Stimulated activated effector memory CD8-positive, alpha-beta T cell treated with anti-CD3 and anti-CD28 coated beads, Interleukin-12 subunit alpha, Interleukin-12 subunit beta, amount 100 ng/mL, for 72 hours (primary cell): ENCODE results near the gene KCNQ1OT1.
A peak's percentile ranks its signal among the peaks of the same experiment; 100 is the strongest.

Source experiments
- ATAC-seq: fragments of 150-1000 bp; cut with Tn5 transposase; 2 replicates; pipeline ENCODE4 v1.10.0; 2021
- DNase-seq, 2 donors: peaks; one replicate each; pipeline ENCODE4 v3.0.0; 2021 to 2022; ENCODE audit warnings: low spot score in 2 of 2
- H3K27ac Mint-ChIP-seq: one replicate; pipeline ENCODE4 v1.8.0; 2022; ENCODE audit warnings: mild to moderate bottlenecking, mixed read lengths
- H3K36me3 Mint-ChIP-seq: one replicate; pipeline ENCODE4 v1.8.0; 2022; ENCODE audit warnings: mild to moderate bottlenecking, mixed read lengths
- H3K4me1 Mint-ChIP-seq: one replicate; pipeline ENCODE4 v1.8.0; 2022; ENCODE audit warnings: mixed read lengths
- H3K4me3 Mint-ChIP-seq: one replicate; pipeline ENCODE4 v1.8.0; 2022; ENCODE audit warnings: mild to moderate bottlenecking, mixed read lengths
- H3K9me3 Mint-ChIP-seq: one replicate; pipeline ENCODE4 v1.8.0; 2022; ENCODE audit warnings: mixed read lengths

KCNQ1OT1 gene

GRCh38 chr11:2663915-2664314 lies 35.9 kb downstream of the KCNQ1OT1 start:
- no peak overlapping the region for H3K4me3 Mint-ChIP-seq
- H3K9me3 Mint-ChIP-seq, result peaks cover 4% of the 10 kb centered on the region
- peaks cover 7% of the 10 kb centered on the region for H3K36me3 Mint-ChIP-seq
- no peak overlapping the region for H3K27ac Mint-ChIP-seq
- ATAC-seq, result no peak
- peak in 1 of 2 donors; percentile 45 for DNase-seq
- H3K4me1 Mint-ChIP-seq, result no peaks in the 10 kb centered on the region

- no peak for ATAC-seq
- H3K27ac Mint-ChIP-seq, result no peak overlapping the region
Observed at GRCh38 chr11:2663506-2663905, 36.3 kb downstream of the KCNQ1OT1 start.

GRCh38 chr11:2662430-2663299 lies 37.1 kb downstream of the KCNQ1OT1 start:
- Mint-ChIP-seq H3K27ac (peak overlapping the region; percentile 37), H3K4me3 (no peak overlapping the region), H3K36me3 (peaks cover 7% of the 10 kb centered on the region), H3K4me1 (no peaks in the 10 kb centered on the region), H3K9me3 (peaks cover 4% of the 10 kb centered on the region)
- no peak for DNase-seq
- ATAC-seq, result no peak

More at GRCh38 chr11:2663506-2663905, 36.3 kb downstream of the KCNQ1OT1 start:
- peak in 1 of 2 donors; percentile 0 for DNase-seq
- Mint-ChIP-seq H3K4me1 (no peaks in the 10 kb centered on the region), H3K9me3 (peaks cover 4% of the 10 kb centered on the region), H3K36me3 (peaks cover 7% of the 10 kb centered on the region), H3K4me3 (no peak overlapping the region)

DNA sequence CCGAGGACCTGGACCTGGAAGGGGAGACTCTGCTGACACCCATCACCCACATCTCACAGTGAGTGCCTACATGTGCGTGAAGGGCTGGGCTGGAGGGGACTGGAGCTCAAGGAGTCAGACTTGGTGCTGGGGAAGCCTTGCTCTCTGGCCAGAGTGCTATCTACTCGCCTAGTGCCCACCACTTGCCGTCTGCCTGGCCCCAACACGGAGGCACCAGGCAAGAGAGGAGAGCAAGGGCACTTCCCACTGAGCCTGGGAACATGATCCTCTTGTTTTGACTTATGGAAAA lies 37.8 kb downstream of the KCNQ1OT1 start:
- no peak for DNase-seq
- Mint-ChIP-seq H3K9me3 (peaks cover 4% of the 10 kb centered on the region), H3K27ac (no peak overlapping the region), H3K36me3 (peaks cover 7% of the 10 kb centered on the region), H3K4me3 (no peak overlapping the region), H3K4me1 (no peaks in the 10 kb centered on the region)
- ATAC-seq, result no peak

DNA sequence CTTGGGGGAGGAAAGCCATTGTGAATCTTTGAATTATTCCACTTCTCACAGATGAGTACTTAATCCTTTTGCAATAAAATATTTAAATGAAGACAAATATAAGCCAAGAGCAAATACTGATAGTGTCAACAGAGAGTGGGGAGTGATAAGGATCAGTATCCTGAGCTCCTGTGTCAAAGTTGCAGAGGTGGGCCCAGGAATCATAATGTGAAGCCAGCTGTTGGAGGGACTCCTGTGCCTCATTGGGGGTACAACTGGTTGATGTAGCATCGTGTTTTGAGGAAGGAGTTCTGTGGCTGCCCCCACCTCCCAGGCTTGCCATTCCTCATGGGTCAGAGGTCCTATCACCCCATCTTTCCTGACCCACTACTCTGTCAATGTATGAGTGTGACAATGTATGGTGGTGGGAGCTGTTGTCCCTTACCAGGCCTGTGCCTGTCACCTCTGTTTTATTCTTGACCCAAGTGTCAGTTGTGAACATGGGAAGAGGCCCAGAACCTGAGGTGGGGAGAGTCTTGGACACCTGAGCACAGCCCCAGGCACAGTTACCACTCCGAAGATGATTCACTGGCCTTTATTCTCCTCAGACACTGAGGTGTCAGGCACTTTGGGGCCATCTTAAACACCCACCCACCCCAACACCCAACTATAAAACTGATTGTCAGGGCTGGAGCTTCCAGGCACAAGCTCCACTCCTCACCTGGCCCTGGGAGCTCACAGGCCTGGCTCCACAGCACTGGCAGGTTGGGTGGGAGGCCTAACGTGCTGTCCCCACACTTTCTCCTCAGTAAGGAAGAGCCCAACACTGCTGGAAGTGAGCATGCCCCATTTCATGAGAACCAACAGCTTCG lies 38.4 kb downstream of the KCNQ1OT1 start:
- H3K36me3 Mint-ChIP-seq, result peaks cover 7% of the 10 kb centered on the region
- DNase-seq (no peak), ATAC-seq (no peak)
- no peaks in the 10 kb centered on the region for H3K4me1 Mint-ChIP-seq
- no peak overlapping the region for H3K27ac Mint-ChIP-seq
- peaks cover 4% of the 10 kb centered on the region for H3K9me3 Mint-ChIP-seq
- H3K4me3 Mint-ChIP-seq, result no peak overlapping the region

DNA sequence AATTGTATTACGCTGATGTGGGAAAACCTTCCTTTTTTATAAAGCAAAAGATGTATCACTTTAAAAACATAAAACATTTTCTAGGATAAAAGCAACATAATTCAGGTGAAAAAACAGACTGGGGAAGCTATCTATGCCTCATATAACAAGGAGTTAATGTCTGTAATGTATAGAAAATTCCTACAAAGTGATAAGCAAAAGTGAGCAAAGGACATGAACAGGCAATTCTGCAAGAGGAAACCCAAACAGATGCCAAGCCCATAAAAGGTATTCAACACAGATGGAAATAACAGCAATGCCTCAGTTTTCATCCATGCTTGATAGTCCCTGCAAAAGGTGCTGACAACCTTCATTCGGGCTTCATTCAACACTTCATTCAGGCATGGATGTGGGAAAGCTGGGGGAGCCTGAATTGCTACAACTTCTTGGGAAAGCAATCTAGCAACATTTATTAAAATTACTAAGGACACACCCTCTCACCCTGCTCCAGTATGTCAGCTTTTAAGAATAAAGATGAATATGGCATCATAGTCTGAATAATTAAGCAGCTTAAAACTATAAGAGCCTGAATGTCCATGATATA lies 39.3 kb downstream of the KCNQ1OT1 start:
- H3K27ac Mint-ChIP-seq, result no peak overlapping the region

DNA sequence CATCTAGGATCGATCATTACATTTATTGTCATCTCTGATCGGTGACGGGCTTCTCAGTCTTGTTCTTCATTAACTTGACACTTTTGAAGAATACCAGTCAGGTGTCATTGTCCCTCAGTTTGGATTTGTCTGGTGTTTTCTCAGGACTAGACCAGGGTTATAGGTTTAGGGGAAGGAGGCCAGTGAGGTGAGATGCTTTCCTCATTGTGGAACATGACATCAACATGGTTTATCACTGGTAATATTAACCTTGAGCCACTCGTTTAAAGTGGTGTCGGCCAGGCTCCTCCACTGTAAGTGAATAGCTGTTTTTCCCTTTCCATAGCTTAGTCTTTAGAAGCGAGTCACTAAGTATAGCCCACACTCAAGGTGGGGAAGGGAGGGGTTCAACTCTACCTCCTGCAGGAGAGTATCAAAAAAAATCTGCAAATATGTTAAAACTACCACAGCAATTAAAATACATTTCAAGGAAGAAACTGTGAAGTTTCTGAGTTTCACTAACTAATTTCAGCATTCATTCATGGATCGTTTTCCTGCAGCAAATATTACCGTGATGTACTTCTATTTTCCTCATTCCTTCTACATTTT lies 42.0 kb downstream of the KCNQ1OT1 start:
- H3K4me1 Mint-ChIP-seq, result peaks cover 5% of the 10 kb centered on the region
- DNase-seq, result no peak
- H3K27ac Mint-ChIP-seq, result no peak overlapping the region
- ATAC-seq, result no peak
- no peaks in the 10 kb centered on the region for H3K36me3 Mint-ChIP-seq
- no peak overlapping the region for H3K4me3 Mint-ChIP-seq
- H3K9me3 Mint-ChIP-seq, result peaks cover 4% of the 10 kb centered on the region

More for the DNA sequence above, 39.3 kb downstream of the KCNQ1OT1 start:
- Mint-ChIP-seq H3K4me3 (no peak overlapping the region), H3K36me3 (peaks cover 7% of the 10 kb centered on the region), H3K4me1 (peaks cover 5% of the 10 kb centered on the region), H3K9me3 (peaks cover 4% of the 10 kb centered on the region)
- DNase-seq (no peak), ATAC-seq (no peak)

DNA sequence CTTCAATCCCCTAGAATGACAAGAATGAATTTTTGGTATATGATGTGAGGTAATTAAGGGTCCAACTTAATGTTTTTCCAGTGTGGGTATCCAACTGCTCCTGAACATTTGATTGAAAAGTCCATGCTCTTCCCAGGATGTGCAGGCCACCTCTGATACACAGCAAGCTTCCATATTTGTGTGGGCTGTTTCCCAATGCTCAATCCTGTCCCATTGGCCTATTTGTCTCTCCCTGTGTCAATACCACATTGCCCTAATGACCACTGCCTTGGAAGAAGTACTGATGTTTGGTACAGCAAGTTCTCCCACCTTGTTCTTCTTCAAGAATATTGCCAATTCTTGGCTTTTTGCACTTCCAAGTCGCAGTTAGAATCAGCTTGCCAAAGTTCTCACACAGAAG lies 42.9 kb downstream of the KCNQ1OT1 start:
- no peak overlapping the region for H3K4me3 Mint-ChIP-seq
- H3K36me3 Mint-ChIP-seq, result no peaks in the 10 kb centered on the region
- no peak overlapping the region for H3K27ac Mint-ChIP-seq
- H3K4me1 Mint-ChIP-seq, result peaks cover 5% of the 10 kb centered on the region
- no peak for ATAC-seq
- peaks cover 4% of the 10 kb centered on the region for H3K9me3 Mint-ChIP-seq
- no peak for DNase-seq

DNA sequence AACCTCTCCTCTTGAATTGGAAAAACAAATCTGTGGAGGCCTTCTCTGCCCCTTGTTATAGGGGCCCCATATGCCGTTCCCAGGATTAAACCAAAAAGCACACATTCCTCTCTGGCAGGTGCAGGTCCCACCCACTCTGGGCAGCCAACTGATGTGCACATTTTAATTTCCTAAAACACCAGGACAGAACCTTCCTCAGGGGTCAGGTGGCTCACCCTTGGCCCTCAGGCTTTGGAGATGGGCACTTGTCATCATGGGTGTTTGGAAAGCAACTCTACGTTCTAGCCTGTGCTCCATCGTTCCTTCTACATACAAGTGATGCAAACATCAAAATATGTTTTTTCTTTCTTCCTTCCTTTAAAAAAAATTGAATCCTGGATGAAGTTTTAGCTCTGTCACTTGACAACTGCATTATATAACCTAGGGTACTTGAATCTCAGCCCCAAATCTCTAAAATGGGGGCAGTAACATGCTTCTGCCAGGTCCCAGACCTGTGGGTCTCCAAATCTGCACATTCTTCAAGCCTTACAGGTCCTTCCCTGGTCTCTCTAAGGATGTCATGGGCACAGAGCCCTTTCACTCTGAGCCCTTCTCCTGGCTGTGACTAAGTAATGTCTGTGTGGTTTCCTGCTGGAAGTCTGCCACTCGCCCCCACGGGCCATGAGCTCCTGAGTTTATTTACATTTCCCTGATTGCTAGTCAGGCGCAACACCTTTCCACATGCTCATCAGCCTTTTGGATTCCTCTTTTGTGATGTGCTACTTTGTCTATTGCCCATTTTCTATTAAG lies 43.8 kb downstream of the KCNQ1OT1 start:
- Mint-ChIP-seq H3K4me1 (peaks cover 5% of the 10 kb centered on the region), H3K27ac (no peak overlapping the region), H3K36me3 (no peaks in the 10 kb centered on the region), H3K4me3 (no peak overlapping the region), H3K9me3 (peaks cover 3% of the 10 kb centered on the region)
- DNase-seq (no peak), ATAC-seq (no peak)

GRCh38 chr11:2655016-2655719 lies 44.6 kb downstream of the KCNQ1OT1 start:
- H3K4me1 Mint-ChIP-seq, result peaks cover 5% of the 10 kb centered on the region
- no peak for ATAC-seq
- DNase-seq, result no peak
- no peaks in the 10 kb centered on the region for H3K36me3 Mint-ChIP-seq
- peaks cover 6% of the 10 kb centered on the region for H3K9me3 Mint-ChIP-seq
- H3K27ac Mint-ChIP-seq, result no peak overlapping the region
- H3K4me3 Mint-ChIP-seq, result no peak overlapping the region

- no peak for DNase-seq
- no peak for ATAC-seq
- Mint-ChIP-seq H3K4me3 (no peak overlapping the region), H3K9me3 (peaks cover 16% of the 10 kb centered on the region), H3K4me1 (peaks cover 5% of the 10 kb centered on the region), H3K27ac (no peak overlapping the region), H3K36me3 (no peaks in the 10 kb centered on the region)
Observed at GRCh38 chr11:2653930-2654739, 45.7 kb downstream of the KCNQ1OT1 start.

GRCh38 chr11:2653198-2653551 lies 46.6 kb downstream of the KCNQ1OT1 start:
- Mint-ChIP-seq H3K4me3 (no peak overlapping the region), H3K4me1 (peaks cover 5% of the 10 kb centered on the region), H3K27ac (no peak overlapping the region), H3K9me3 (peaks cover 22% of the 10 kb centered on the region), H3K36me3 (no peaks in the 10 kb centered on the region)
- DNase-seq (no peak), ATAC-seq (no peak)

DNA sequence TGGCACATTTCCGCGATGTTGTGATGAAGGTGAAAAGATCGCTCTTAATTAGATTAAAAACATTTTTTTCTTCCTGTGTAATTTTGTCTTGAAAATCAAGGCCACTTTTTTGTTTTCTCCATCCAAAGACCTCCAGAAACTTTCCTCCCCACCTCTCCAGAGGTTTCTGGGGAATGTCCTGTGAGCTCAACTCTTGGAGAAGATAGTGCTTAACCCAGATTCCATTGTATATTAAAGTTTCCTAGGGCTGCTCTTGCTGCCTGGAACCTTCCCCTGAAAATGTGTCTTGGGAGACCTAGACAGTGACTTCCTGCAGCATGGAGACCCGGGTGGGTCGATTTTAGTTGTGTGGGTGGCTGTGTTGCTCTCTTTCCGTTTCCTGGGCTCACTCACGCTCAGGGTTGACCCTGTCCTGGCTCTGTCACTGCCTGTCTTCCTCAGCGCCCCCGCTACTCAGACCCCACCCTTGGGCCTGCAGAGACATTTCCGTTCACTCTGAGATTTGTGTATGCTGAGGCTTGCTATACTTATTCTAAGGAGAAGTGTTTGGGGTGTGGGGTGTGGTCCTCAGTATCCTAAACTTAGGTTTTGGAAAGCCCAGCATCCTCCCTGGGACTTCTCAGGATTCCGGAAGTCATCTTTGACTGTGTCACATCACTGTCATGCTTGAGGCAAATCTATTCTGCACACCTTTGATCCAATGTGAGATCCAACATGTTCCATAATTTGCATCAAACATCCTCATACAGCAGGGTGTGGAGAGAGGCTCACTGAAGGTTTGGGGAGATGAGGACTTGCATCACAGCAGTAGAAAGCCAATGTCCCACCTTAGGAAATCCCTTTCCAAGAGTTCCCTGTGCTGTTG lies 47.2 kb downstream of the KCNQ1OT1 start:
- Mint-ChIP-seq H3K4me3 (no peak overlapping the region), H3K27ac (no peak overlapping the region), H3K36me3 (no peaks in the 10 kb centered on the region), H3K4me1 (peaks cover 5% of the 10 kb centered on the region), H3K9me3 (peaks cover 24% of the 10 kb centered on the region)
- DNase-seq, result no peak
- no peak for ATAC-seq
